GM20431 (cell line): ENCODE measurements around the gene MIER2.

Experiments
- in situ Hi-C: fragments of 300-500 bp; cut with MseI, MboI; formaldehyde crosslinking; loops from one replicate; pipeline ENCODE4 v1.15.0; 2020; ENCODE audit warnings: low sequenced_read_pairs; ENCODE audit not compliant: unreplicated experiment

MIER2 gene

GRCh38 chr19:310781-311496 lies 33.7 kb downstream of the MIER2 start:
- in situ Hi-C loops: no loop called here

DNA sequence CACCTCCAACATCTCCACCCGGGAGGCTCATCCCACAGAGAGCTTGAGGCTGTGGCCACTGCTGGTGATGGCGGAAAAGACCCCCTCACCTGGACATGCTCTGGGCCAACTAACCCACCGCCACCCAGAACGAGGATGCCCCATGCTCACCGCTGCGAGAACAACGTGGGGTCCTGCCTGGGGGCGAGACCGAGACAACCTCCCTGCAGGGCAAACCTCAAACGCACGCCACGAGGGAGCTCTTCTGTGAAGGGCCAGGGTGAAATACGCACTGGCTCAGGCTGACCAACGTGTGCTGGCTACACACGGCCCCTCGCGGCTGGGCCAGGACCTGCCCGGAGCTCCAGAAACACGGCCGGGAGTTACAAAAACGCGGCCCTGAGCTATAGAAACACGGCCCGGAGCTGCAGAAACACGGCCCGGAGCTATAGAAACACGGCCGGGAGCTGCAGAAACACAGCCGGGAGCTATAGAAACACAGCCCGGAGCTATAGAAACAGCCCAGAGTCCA lies 34.4 kb downstream of the MIER2 start:
- in situ Hi-C loops: no loop called here

- in situ Hi-C loops: no loop called here
Observed at GRCh38 chr19:309206-309565, 35.4 kb downstream of the MIER2 start.

DNA sequence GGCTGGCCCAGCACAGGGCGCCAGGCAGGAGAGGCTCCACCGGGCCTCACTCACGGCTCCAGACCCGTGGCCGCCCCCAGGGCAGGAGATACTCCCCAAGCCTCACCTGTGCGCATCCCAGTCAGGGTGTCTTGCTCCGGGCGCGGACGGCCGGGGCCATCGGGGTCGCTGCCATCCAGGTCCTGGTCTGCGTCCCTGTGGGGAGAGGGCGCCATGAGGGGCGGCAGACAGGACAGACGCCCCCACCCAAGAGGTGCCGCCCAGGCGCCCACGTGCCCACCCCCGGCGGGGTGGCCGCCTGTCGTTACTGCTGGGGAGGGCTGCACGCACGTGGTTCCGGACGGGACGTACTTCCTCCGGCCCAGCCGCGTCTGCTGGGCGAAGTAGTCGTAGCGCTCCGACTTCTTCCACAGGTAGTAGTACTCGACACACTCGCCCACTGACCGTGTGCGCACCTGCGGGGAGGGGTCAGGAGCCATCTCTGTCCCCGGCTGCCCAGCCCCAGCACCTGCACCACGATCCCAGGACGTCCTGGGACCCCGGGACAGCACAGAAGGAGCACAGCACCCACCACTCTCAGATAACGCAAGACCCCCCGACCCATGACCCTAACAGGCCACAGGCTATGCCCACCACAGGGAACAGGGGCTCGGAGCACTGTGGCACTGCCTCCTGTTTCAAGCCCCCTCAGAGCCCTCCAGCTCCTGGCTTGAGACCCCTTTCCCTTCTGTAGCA lies 36.0 kb downstream of the MIER2 start:
- in situ Hi-C loops: no loop called here

DNA sequence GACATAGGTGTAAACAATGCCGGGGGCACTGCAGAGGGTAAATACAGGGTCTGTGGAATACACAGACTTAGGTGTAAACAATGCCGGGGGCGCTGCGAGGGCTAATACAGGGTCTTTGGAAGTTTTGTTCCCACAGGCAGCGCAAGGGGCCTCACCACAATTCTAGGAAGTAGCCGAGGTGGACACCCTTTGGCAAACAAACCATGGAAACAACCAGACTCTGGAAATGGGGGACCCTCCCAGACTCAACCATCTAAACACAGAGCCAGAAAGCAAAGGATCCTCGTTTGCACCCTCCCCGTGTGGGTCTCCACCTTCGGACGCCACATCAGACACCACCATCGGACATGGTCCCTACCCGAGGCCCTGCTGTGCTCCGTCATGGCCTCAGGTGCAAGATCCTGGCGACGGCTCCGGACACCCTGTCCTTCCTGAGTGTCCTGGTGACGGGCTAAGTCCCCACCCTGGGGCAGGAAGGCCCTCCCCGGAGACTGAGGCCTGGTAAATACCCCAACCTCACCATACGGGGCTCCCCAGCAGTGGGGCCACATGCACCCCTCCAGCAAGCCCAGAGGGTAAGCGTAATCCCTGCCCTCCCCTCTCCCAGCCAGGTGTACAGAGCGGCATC lies 36.7 kb downstream of the MIER2 start:
- in situ Hi-C loops: no loop called here

GRCh38 chr19:307111-307531 lies 37.5 kb downstream of the MIER2 start:
- in situ Hi-C loops: no loop called here

DNA sequence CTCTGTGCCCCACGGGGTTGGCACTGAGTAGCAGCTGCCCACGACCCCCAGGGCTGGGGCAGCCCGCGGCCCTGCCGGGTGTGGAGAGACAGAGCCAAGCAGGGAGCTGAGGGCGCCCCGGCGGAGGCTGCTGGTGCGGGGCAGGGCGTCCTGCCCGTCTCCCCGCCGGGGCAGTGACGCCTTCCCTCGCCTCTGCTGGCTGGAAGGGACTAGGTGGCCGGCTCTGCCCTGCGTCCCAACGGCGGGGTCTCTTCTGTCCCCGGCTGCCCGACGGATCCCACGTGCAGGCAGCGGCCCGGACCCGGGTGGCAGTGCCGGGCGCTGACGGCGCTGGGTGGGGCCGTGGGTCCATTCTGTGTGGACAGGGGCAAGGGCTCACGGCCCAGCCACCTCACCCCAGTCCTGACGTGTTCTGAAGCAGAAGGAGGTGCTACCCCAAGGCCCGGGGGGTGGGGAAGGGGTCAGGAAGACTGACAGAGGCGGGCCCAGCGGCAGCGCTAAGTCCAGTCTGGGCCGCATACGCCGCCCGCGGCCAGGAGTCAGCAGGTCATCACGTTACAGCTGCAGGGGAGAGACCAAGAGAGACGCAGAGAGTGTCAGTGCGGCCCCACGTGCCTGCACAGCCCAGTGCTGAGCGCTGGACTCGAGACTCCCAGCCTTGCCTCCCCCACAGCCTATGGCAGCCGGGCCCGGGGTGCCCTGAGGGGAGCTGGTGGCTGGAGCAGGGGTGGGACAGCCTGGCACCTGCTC lies 38.3 kb downstream of the MIER2 start:
- in situ Hi-C loops: no loop called here

DNA sequence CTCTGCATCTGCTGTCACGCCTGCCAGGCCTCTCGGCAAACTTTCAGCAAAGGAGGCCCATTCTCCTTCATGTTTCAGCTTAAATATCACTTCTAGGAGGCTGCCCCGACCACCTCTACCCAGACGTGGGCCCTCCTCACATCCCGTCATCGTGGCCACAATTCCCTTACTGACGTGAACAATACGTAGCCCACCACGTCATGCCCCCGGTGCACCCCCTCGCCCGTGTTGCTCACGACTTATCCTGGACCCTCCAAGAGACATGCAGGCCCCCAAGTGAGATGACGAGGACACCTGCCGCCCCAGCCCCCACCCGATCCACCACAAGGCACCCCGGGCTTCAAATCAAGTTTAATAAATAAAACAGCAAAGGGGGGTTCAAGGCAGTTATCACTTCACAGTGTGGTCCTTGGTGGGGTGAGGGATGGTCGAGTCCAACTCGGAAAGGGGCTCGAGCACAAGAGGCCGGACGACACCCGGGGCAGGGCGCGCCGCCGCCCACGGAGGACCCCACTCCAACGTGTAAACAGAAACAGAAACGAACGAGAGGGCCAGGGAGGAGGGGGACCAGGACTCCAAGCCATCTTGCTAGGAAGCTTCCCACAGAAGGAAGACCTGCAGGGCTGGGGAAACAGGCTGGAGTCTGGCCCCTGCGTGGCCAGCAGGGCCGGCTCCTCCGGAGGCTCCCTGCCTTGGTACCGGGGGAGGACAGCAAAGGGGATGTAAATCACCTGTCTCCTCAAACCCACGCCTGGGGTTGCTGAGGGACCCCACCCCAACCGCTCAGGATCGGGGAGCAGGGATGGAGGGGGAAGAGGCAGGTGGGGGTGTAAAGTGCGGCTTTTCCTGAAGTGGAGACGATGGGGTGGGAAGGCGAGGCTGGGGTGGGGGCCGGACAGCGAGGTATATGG lies 39.1 kb downstream of the MIER2 start:
- in situ Hi-C loops: no loop called here

GRCh38 chr19:296476-297225 lies 47.9 kb downstream of the MIER2 start:
- in situ Hi-C loops: no loop called here

- in situ Hi-C loops: no loop called here
Observed at GRCh38 chr19:295687-296370, 48.8 kb downstream of the MIER2 start.

DNA sequence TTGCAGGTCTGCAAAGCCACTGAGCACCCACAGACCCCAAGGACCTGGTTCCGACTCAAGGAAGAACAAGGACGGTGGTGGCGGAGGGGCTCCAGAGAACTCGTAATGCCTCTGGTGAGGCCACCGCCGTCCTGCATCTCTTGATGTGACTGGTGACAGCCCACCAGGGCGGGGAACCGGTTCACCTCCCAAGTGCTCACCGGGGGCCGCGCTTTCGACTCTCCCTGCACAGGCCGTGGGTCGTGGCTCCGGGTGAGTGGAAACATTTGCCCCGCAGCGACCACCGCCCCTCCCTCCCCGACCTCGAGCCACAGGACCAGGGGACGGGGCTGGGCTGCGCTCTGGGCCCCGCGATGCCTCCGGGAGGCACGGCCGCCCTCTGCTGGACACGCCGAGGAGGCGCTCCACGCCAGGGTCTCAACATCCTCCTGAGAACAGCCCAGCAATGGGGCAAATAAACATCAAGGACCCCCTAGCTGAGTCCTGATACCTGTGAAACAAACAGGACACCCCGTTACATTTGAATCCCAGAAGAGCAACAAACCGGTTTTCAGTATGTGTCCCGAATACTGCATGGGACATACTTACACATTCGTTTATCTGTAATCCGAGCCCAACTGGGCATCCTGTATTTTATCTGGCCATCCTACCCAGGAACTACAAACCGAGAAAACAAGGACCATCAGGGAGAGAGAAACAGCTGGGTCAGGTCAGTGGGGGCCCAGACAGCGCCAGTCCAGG lies 49.5 kb downstream of the MIER2 start:
- in situ Hi-C loops: no loop called here

GRCh38 chr19:294341-294945 lies 50.2 kb downstream of the MIER2 start:
- in situ Hi-C loops: no loop called here

GRCh38 chr19:293436-294110 lies 51.0 kb downstream of the MIER2 start:
- in situ Hi-C loops: no loop called here

- in situ Hi-C loops: no loop called here
Observed at GRCh38 chr19:292951-293350, 51.6 kb downstream of the MIER2 start.

GRCh38 chr19:292281-292884 lies 52.2 kb downstream of the MIER2 start:
- in situ Hi-C loops: no loop called here

DNA sequence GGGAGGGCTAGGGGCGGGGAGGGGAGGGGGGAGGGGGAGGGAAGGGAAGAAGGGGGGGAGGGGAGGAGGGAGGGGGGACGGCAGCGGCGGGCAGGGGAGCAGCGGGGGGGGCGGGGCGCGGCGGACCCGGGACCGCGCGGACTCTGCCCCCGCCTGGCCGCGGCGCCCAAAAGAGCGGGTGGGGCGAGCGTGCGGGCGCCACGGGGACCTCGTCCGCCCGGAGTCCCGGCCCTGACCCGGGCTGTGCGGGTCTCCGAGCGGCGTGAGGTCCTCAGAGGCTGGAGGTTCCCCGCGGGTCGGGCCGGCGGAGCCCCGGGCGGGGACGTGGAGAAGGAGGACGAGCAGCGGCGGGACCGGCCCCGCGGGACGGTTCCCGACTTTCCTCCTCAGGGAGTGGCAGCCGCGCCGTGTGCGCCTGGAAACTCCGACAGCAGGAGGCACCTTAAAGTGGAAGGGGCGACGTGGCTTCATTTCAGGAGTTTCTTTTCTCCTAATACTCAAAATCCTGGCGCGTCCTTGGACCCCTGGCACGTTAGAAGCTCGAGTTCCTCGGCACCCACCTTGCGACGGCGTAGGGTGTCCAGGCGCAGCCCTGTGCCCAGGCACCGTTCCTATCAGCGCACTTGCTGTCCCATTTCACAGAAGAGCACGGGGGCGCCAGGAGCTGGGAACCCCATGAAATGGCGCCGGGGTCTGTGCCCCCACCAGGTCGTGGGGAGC lies 52.9 kb downstream of the MIER2 start:
- in situ Hi-C loops: no loop called here
